GM03348 (cell line): ENCODE data around the gene INSC.

Experiments used
- DNase-seq: peaks from one replicate; pipeline ENCODE4 v3.0.0; 2012; ENCODE audit warnings: low spot score

Gene INSC

DNA sequence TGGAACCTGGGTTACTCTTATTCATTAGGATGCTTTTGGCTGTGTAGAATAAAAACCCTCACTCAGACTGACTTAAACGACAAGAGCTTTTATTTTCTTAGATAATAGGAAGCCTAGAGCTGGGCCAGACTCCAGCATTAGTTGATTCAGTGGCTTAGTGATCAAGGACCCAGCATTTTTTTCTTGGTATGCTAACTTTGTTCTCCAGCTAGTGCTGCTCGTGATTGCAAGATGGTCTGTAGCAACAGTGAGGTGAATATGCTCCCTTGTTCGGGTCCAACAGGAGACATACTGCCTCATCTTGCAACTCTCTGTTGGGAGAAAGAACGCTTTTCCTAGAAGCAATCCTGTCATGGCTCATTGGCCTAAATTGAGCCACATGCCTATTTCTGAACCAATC is 33.4 kb downstream of the INSC start:
- peak; percentile 28 for DNase-seq

GRCh38 chr11:15149050-15149449 is 34.3 kb downstream of the INSC start:
- DNase-seq, result no peak

DNA sequence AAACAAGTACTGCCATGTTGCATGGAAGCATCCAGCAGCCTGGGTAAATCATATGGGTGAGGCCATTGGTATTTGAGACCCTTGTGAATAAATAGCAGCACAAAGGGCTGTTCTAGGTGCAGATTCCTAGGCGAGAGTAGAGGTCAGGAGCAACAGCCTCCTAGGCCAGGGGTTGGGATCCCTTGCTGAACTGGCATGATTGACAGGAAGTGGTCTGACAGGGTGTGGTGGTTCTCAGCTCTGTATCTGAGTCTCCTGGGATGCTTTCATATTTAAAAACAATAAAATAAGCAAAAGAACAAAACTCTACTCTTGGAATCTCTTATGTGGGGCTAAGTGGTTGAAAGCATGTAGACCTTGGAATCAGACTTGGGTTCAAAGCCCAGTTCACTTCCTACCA is 35.8 kb downstream of the INSC start:
- DNase-seq, result no peak

DNA sequence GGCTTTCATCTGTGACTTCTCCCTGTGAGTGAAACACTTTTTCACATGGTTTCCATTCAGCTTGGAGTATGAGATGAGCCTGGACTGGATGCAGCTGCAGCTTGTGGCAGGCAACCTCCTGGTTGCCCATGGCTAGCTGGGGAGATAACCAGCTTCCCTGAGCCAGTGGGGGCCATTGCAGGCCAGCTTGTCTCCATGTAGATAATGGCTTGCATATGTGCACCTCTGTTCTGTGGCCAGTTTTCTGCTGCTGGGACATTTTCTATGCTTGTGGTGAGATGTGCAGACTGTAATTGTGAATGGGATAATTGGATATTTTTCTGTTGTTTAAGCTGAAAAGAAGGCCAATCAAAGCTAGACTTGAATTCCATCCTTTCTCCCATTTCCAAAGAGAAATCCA is 38.5 kb downstream of the INSC start:
- DNase-seq, result no peak

DNA sequence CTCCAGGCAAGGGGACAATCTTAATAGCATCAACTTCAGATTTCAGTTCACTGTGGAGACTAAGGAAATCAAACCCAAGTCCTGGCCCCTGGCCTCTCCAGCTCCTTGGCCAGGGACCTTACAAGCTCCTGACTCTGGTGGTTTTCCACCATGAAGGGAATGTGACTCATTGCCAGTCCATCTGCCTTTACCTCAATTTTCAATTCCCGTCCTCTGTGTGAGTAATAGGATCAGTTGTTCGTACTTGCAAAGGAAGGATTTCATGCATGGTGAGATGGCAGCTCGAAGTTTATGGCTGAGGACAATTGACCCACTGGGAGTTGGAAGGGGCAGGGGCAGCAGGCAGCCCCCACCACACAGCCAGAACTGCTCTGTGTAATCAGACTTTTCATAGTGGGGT is 42.5 kb downstream of the INSC start:
- peak; percentile 72 for DNase-seq

GRCh38 chr11:15157606-15158137 is 42.9 kb downstream of the INSC start:
- DNase-seq, result no peak

DNA sequence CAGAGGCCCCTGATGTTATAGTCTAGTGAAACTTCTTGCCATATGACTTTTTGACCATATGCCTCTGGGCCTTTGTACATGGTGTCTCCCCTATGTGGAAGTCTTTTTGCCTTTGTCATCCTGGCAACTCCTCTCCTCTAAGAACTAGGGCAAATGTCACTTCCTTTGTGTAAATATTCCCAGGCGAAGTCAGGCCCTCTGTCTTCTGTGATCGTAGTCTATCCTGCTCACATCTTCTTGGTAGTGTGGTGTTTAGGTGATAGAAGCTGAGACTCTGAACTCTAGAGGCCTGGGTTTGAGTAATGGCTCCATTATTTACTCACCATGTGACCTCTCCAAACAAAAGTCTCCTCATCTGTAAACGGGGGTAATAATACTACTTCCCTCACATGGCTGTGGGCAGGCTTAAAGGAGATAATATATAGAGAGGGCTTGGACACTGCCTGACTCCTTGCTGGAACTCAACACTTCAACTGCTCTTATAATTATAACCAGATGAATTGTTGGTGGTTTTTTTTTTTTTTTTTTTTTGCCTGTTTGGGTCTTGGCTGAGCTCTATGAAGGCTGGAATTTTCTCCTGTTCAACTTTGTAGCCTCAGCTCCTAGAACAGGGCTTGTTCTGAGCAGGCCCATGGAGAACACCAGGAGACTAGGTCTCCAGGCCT is 43.8 kb downstream of the INSC start:
- DNase-seq, result peak; percentile 68

GRCh38 chr11:15159085-15159484 is 44.4 kb downstream of the INSC start:
- DNase-seq, result peak; percentile 61

DNA sequence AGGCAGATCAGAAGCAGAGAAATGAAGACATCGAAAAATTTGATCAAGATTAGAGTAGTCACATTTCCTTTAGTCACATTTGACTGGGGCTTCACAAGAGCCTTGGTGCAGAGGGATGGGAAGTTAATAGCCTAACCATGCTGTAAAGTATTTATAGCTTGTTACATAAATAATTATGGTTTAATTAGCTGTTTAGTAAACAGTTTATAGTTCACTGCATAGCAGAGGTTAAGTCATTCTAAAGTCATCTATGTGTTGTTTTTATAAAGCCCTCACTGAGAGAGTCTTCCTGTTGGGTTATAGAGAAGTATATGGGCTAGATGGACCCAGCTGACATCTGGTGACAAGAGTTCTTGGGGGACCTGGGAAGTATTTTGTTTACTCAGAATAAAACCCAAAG is 47.1 kb downstream of the INSC start:
- no peak for DNase-seq

- DNase-seq, result no peak
These were observed 48.4 kb downstream of the INSC start for GRCh38 chr11:15163136-15163535.

DNA sequence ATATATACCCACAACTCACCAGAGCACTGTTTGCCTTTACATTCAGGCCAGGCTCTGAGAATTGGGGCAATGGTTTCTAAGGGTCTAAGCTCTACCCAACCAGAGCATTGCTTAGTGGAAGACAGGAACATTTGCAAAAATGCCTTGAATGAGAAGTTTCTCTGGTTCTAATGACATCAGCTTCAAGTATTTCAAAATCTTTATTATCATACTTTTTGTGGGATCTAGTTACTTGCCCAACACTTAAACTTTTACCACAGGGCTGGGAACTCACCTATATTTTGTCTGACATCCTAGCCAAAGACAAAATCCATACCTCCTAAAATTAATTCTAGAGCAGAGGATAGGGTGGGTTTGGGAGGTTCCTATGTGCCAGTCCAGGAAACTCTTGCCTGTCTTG is 51.5 kb downstream of the INSC start:
- peak; percentile 36 for DNase-seq

GRCh38 chr11:15169815-15170551 is 55.3 kb downstream of the INSC start:
- no peak for DNase-seq

GRCh38 chr11:15170698-15171097 is 56.0 kb downstream of the INSC start:
- DNase-seq, result no peak

DNA sequence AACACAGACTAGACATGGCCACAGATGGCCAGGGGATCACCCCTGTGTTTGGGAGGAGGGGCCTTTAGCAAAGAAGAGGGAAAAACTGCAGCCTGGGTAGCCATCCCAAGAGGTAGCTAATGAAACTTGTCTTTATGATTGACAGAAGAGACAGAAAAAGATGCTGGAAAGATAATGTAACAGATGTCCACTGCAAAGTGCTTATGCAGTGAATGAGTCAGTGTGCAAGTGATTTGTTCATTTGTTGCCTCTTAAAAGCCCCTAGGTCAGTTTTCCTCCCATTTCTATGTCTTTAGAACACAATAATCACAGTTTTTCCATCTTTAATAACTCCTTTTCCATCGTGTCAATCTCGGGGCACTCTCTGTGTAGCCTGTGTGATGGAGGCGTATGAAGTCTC is 57.2 kb downstream of the INSC start:
- DNase-seq, result no peak

- DNase-seq, result no peak
These were observed 61.1 kb downstream of the INSC start for GRCh38 chr11:15175831-15176230.

DNA sequence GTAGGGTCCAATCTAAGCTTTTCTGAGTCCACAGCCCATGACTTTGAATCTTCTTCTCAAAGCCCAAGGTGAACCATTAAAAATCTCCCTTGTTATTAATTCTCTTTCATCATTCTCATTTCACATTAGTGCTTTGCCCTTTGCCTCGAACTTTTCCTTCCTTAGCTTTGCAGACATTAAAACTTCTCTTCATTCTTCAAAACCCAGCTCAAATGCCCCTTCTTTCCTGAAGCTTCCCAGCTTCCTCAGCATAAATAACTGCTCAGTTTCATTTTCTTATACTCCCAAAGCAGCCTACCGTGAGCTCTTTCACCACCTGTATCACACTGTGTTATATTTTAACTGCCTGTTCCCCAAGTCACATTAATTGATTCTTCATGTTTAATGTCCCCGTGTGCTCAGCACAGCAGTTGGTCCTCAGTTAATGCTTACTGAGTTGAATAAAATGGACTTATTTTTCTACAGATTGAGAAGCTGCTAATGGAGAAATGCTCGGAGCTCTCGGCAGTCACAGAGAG is 62.0 kb downstream of the INSC start:
- DNase-seq, result no peak

GRCh38 chr11:15177491-15177890 is 62.8 kb downstream of the INSC start:
- DNase-seq, result no peak

GRCh38 chr11:15178214-15178613 is 63.5 kb downstream of the INSC start:
- DNase-seq, result no peak

DNA sequence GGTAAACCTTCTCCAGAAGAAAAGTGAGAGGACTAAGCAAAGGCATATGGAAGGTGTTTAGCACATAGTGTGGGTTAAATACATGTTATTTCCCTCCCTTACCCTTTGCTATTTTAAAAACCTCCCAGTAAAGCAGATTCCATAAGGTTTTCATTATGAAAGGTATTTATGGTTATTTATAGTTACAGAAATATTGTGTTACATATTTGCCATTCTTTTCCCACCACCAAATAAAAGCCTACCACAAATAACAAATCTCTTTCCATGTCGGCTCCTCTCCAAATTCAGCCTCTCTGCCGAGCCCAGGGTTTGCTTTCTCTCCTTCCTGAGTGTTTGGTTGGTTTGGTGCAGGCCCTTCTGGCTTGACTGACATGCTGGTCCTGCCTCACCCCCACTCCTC is 64.4 kb downstream of the INSC start:
- peak; percentile 82 for DNase-seq

GRCh38 chr11:15180212-15180792 is 65.6 kb downstream of the INSC start:
- DNase-seq, result no peak

GRCh38 chr11:15182372-15182771 is 67.6 kb downstream of the INSC start:
- DNase-seq, result no peak

DNA sequence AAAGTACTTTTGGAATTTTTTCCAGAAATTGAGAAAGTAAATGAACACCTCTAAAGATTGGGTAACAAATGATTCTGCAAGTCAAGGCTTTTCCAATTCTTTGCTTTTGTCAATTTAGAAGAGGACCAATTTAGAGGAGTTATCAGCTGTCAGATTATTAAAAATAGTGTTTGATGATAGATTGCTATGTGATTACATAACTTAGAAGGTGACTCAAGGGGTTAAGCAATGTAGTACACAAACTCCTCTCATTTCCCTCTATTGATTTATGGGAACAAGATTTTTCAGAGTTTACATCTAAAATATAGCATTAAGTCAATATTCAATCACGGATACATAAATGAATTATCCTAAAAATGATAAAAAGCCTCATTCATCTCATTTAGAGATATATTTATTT is 70.3 kb downstream of the INSC start:
- no peak for DNase-seq

- DNase-seq, result no peak
These were observed 71.4 kb downstream of the INSC start for GRCh38 chr11:15186146-15186545.
